ENCODE results near the gene APLN.

The APLN gene

DNA sequence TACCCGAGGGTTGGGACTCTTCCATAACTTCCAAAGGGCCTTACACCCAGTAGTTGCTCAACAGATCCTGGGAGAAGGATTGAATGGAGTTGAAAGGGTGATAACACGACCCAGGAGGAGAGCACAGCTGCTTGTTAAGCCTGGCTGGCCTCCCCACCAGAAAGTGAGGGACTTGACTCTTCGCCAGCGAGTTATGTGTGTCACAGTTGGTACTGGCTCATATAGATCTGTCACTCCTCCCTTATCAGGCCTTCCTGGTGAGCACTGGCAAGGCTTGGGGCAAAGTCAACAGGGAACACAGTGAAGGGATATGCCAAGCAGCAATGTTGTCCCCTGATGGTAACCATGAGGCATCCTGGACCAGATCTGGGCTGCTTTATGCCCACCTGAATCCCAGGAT lies 35.8 kb downstream of the APLN start:
- H3K4me3 ChIP-seq (replicated peaks; ENCODE audit: low read depth, low read length) = no peak overlapping the region
- TF ChIP-seq, protein P1, sequence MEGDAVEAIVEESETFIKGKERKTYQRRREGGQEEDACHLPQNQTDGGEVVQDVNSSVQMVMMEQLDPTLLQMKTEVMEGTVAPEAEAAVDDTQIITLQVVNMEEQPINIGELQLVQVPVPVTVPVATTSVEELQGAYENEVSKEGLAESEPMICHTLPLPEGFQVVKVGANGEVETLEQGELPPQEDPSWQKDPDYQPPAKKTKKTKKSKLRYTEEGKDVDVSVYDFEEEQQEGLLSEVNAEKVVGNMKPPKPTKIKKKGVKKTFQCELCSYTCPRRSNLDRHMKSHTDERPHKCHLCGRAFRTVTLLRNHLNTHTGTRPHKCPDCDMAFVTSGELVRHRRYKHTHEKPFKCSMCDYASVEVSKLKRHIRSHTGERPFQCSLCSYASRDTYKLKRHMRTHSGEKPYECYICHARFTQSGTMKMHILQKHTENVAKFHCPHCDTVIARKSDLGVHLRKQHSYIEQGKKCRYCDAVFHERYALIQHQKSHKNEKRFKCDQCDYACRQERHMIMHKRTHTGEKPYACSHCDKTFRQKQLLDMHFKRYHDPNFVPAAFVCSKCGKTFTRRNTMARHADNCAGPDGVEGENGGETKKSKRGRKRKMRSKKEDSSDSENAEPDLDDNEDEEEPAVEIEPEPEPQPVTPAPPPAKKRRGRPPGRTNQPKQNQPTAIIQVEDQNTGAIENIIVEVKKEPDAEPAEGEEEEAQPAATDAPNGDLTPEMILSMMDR (IDR thresholded peaks at IDR 0.05; ENCODE audit: low read length, missing control alignments) = no peak
- DNase-seq (ENCODE audit: low read depth) = no peak

DNA sequence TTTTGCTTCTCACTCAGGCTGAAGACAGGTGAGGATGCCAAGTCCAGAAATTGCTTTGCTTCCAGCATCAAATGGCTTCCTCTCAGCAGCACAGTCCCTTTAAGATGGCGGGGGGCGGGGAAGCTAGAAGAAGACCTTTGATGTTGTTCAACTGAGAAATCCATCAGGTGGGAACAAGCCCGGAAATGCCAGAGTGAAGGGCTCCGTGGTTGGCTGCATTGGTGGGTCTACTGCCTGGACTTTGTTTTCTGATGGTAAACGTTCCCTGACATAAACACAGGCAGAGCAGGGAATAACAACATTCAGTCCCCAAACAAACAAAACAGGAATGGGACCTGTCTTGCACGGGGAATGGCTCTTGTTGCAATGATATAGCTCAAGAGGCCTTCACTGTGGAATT lies 37.3 kb downstream of the APLN start:
- TF ChIP-seq, protein P1 (IDR thresholded peaks at IDR 0.05; ENCODE audit: low read length, missing control alignments) = no peak
- no peak overlapping the region for H3K4me3 ChIP-seq (replicated peaks; ENCODE audit: low read depth, low read length)
- no peak for DNase-seq (ENCODE audit: low read depth)

DNA sequence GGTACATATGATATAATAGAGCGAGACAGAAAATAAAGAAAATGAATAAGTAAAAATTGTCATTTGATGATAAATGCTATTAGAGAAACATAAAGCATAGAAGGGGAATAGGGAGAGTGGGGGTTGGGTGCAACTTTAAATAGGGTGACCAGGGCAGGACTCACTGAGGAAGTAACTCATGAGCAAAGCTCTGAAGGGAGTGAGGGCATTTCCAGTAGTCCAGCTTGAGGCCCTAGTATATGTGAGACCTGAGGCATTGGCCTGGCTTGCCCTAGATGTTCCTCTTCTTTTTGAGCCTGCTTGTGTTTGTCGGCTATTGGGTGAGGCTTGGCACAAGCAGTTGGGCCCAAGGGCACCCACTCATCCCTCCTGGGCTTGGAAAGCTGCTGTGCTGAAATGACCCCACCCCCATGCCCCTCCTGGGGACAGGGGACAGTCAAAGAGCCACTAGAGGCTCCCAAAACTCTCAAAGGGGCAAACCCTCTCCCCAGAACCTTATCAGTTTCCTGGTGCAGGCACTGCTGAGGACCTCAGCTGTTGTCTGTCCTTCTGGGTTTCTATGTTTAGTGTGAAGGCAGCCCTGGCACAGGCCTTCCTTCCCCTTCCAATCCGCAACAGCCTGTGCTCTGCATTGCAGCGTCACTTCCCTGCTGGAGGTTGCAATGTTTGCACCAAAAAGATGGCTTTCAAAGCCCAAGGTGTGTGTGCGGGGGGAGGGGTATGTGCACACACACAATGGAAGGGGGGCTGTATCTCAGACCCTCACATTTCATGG lies 40.1 kb downstream of the APLN start:
- TF ChIP-seq, protein P1 (IDR thresholded peaks at IDR 0.05; ENCODE audit: low read length, missing control alignments) = no peak
- DNase-seq (ENCODE audit: low read depth) = no peak
- no peak overlapping the region for H3K4me3 ChIP-seq (replicated peaks; ENCODE audit: low read depth, low read length)

DNA sequence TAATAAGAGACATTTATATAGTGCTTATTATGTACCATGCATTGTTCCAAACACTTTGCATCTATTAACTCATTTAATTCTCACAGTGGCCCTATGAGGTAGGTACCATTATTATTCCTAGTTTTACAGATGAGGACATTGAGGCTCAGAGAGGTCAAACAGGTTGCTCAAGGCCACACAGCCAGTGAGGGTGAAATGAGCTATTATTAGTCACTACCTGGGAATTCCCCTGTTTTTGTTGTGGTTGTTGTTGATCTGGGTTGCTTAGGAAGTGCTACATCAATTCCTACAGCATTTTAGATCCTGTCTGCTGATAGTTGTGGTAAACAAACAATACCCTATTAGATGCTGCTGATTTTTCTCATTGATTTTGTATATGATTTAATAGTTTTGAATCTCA lies 41.2 kb downstream of the APLN start:
- no peak for DNase-seq (ENCODE audit: low read depth)
- no peak overlapping the region for H3K4me3 ChIP-seq (replicated peaks; ENCODE audit: low read depth, low read length)
- TF ChIP-seq, protein P1 (IDR thresholded peaks at IDR 0.05; ENCODE audit: low read length, missing control alignments) = no peak

DNA sequence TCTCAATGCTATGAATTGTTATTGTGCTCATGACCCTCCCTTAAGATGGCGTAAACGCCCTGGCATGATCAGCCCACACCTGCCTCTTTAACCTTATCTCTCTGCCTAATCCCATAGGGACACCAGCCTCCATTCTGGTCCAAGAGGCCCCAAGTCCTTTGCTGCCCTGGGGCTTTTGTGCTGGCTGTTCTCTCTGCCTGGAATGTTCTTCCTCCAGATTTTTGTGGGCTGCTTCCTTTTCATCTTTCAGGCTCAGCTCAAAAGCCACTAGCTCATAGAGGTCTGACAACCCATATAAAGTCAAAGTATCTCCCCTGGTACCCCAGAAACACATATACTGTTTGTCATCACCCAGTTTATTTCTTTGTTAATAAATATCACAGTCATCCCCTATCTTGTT lies 42.4 kb downstream of the APLN start:
- no peak for DNase-seq (ENCODE audit: low read depth)
- H3K4me3 ChIP-seq (replicated peaks; ENCODE audit: low read depth, low read length) = no peak overlapping the region
- TF ChIP-seq, protein P1 (IDR thresholded peaks at IDR 0.05; ENCODE audit: low read length, missing control alignments) = no peak

DNA sequence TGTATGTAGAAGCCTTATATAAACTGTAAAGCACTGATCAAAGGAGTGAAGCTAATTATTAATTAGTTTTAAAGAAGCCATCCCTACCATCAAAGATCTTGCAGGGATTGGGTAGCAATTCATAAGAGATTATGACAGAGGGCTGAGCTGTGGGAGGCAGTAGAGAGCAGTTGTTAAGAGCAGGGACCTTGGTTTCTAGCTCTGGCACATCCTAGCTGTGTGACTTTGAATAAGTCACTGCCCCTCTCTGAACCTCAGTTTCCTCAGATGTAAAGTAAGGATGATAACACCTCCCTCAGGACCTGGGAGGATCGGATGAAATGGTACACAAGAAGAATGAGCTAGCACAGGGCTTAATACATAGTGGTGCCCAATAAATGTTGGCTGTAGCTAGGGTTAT lies 45.4 kb downstream of the APLN start:
- H3K4me3 ChIP-seq (replicated peaks; ENCODE audit: low read depth, low read length) = no peak overlapping the region
- DNase-seq (ENCODE audit: low read depth) = no peak
- TF ChIP-seq, protein P1 (IDR thresholded peaks at IDR 0.05; ENCODE audit: low read length, missing control alignments) = peak; percentile 20

DNA sequence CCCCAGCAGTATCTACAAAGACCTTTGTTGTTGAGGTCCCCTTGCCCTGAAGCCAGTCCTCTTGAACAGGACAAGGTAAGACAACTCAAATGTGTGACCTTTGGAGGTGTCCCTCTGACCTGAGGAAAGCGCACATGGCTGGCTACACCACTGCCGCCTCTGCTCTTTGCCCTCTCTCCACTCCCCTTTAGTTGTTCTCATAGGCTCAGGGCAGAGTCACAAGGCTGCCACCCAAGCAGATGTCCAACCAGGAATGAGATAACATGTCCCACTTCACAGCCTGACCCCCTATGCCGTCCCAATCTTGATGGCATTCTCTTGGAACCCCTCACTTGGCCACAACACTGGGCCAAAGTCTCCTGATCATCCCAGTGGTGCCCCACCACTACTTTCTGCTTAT lies 46.3 kb downstream of the APLN start:
- TF ChIP-seq, protein P1 (IDR thresholded peaks at IDR 0.05; ENCODE audit: low read length, missing control alignments) = no peak
- H3K4me3 ChIP-seq (replicated peaks; ENCODE audit: low read depth, low read length) = no peak overlapping the region
- DNase-seq (ENCODE audit: low read depth) = no peak

All from fibroblast of pulmonary artery (primary cell).